Stomach smooth muscle (tissue), 2 donors: Measurements from ENCODE around the gene FHIT.

Experiments used
- H3K27ac ChIP-seq: one replicate; pipeline ENCODE4 v1.7.0; 2013; ENCODE audit warnings: mild to moderate bottlenecking, low read length, inconsistent platforms
- H3K27me3 ChIP-seq, 2 donors: one replicate each; pipeline ENCODE4 v1.7.0; 2013; ENCODE audit warnings: low read length in 2 of 2; ENCODE audit not compliant: insufficient read depth in 2 of 2, control insufficient read depth in 1 of 2
- H3K36me3 ChIP-seq, 2 donors: one replicate each; pipeline ENCODE4 v1.7.0; 2013; ENCODE audit warnings: low read length in 2 of 2; ENCODE audit not compliant: control insufficient read depth in 2 of 2, insufficient read depth in 2 of 2
- H3K4me1 ChIP-seq: one replicate; pipeline ENCODE4 v1.7.0; 2013; ENCODE audit warnings: low read length; ENCODE audit not compliant: control insufficient read depth, insufficient read depth
- H3K4me3 ChIP-seq, 2 donors: one replicate each; pipeline ENCODE4 v1.7.0; 2013; ENCODE audit warnings: low read length in 2 of 2
- H3K9ac ChIP-seq, 2 donors: one replicate each; pipeline ENCODE4 v1.7.0; 2013; ENCODE audit warnings: low read length in 2 of 2, mild to moderate bottlenecking in 1 of 2
- H3K9me3 ChIP-seq, 2 donors: one replicate each; pipeline ENCODE4 v1.7.0; 2013; ENCODE audit warnings: low read length in 2 of 2; ENCODE audit not compliant: control insufficient read depth in 2 of 2
- donor health status: healthy.
- donor health status: Pancreatic carcinoma.

Gene FHIT

GRCh38 chr3:60972599-60972998 is 278.7 kb downstream of the FHIT start:
- Histone ChIP-seq H3K4me1 (no peaks in the 10 kb centered on the region), H3K9me3 (peaks cover 0 to 6% of the 10 kb centered on the region in 2 donors), H3K36me3 (no peaks in the 10 kb centered on the region), H3K9ac (no peak overlapping the region), H3K27me3 (no peaks in the 10 kb centered on the region), H3K4me3 (no peak overlapping the region), H3K27ac (no peak overlapping the region)

GRCh38 chr3:60970850-60971249 is 280.4 kb downstream of the FHIT start:
- no peak overlapping the region for H3K9ac ChIP-seq
- no peaks in the 10 kb centered on the region for H3K36me3 ChIP-seq
- H3K4me3 ChIP-seq = no peak overlapping the region
- peaks cover 0 to 6% of the 10 kb centered on the region in 2 donors for H3K9me3 ChIP-seq
- H3K27ac ChIP-seq = no peak overlapping the region
- H3K27me3 ChIP-seq = no peaks in the 10 kb centered on the region
- no peaks in the 10 kb centered on the region for H3K4me1 ChIP-seq

GRCh38 chr3:60967141-60967540 is 284.1 kb downstream of the FHIT start:
- Histone ChIP-seq H3K27ac (no peak overlapping the region), H3K9me3 (no peaks in the 10 kb centered on the region), H3K36me3 (no peaks in the 10 kb centered on the region), H3K4me3 (no peak overlapping the region), H3K27me3 (no peaks in the 10 kb centered on the region), H3K4me1 (no peaks in the 10 kb centered on the region), H3K9ac (no peak overlapping the region)

- H3K27me3 ChIP-seq = no peaks in the 10 kb centered on the region
- no peaks in the 10 kb centered on the region for H3K36me3 ChIP-seq
- H3K27ac ChIP-seq = no peak overlapping the region
- no peak overlapping the region for H3K4me3 ChIP-seq
- no peak overlapping the region for H3K9ac ChIP-seq
- H3K9me3 ChIP-seq = no peaks in the 10 kb centered on the region
- H3K4me1 ChIP-seq = no peaks in the 10 kb centered on the region
These were observed 293.7 kb downstream of the FHIT start for GRCh38 chr3:60957541-60957940.

GRCh38 chr3:60956729-60957128 is 294.5 kb downstream of the FHIT start:
- no peaks in the 10 kb centered on the region for H3K9me3 ChIP-seq
- H3K36me3 ChIP-seq = no peaks in the 10 kb centered on the region
- no peaks in the 10 kb centered on the region for H3K4me1 ChIP-seq
- no peaks in the 10 kb centered on the region for H3K27me3 ChIP-seq
- H3K4me3 ChIP-seq = no peak overlapping the region
- H3K27ac ChIP-seq = no peak overlapping the region
- H3K9ac ChIP-seq = no peak overlapping the region

- Histone ChIP-seq H3K27ac (no peak overlapping the region), H3K4me3 (no peak overlapping the region), H3K9ac (no peak overlapping the region), H3K27me3 (no peaks in the 10 kb centered on the region), H3K36me3 (no peaks in the 10 kb centered on the region), H3K9me3 (no peaks in the 10 kb centered on the region), H3K4me1 (no peaks in the 10 kb centered on the region)
These were observed 296.2 kb downstream of the FHIT start for GRCh38 chr3:60955034-60955433.

GRCh38 chr3:60954048-60954447 is 297.2 kb downstream of the FHIT start:
- Histone ChIP-seq H3K9ac (no peak overlapping the region), H3K36me3 (no peaks in the 10 kb centered on the region), H3K4me3 (no peak overlapping the region), H3K27me3 (no peaks in the 10 kb centered on the region), H3K27ac (no peak overlapping the region), H3K4me1 (no peaks in the 10 kb centered on the region), H3K9me3 (no peaks in the 10 kb centered on the region)

GRCh38 chr3:60953351-60953750 is 297.9 kb downstream of the FHIT start:
- H3K27me3 ChIP-seq = no peaks in the 10 kb centered on the region

GRCh38 chr3:60952055-60952454 is 299.2 kb downstream of the FHIT start:
- no peak overlapping the region for H3K27ac ChIP-seq
- H3K9me3 ChIP-seq = no peaks in the 10 kb centered on the region
- no peak overlapping the region for H3K9ac ChIP-seq
- no peaks in the 10 kb centered on the region for H3K27me3 ChIP-seq
- H3K4me3 ChIP-seq = no peak overlapping the region
- H3K4me1 ChIP-seq = no peaks in the 10 kb centered on the region
- no peaks in the 10 kb centered on the region for H3K36me3 ChIP-seq

More at GRCh38 chr3:60953351-60953750, 297.9 kb downstream of the FHIT start:
- Histone ChIP-seq H3K36me3 (no peaks in the 10 kb centered on the region), H3K9me3 (no peaks in the 10 kb centered on the region), H3K4me3 (no peak overlapping the region), H3K4me1 (no peaks in the 10 kb centered on the region), H3K27ac (no peak overlapping the region), H3K9ac (no peak overlapping the region)

- no peak overlapping the region for H3K9ac ChIP-seq
- no peak overlapping the region for H3K27ac ChIP-seq
- no peak overlapping the region for H3K4me3 ChIP-seq
- H3K36me3 ChIP-seq = no peaks in the 10 kb centered on the region
- H3K4me1 ChIP-seq = no peaks in the 10 kb centered on the region
- H3K27me3 ChIP-seq = no peaks in the 10 kb centered on the region
- H3K9me3 ChIP-seq = no peaks in the 10 kb centered on the region
These were observed 302.1 kb downstream of the FHIT start for GRCh38 chr3:60949146-60949545.

- H3K4me3 ChIP-seq = no peak overlapping the region
These were observed 302.8 kb downstream of the FHIT start for GRCh38 chr3:60948488-60948887.

More at GRCh38 chr3:60948488-60948887, 302.8 kb downstream of the FHIT start:
- Histone ChIP-seq H3K27ac (no peak overlapping the region), H3K9me3 (no peaks in the 10 kb centered on the region), H3K4me1 (no peaks in the 10 kb centered on the region), H3K27me3 (no peaks in the 10 kb centered on the region), H3K36me3 (no peaks in the 10 kb centered on the region), H3K9ac (no peak overlapping the region)
